Neural cell (in vitro differentiated cells): Measurements from ENCODE around the gene AKT3. TPM values are rescaled to one million over a fixed set of nuclear protein-coding genes. Genes with fewer than 3 reads are reported as not detected.

ENCODE experiments used
- H2AFZ ChIP-seq: fragments of 200-600, 300-800 bp; sonication (generic), shearing (Covaris generic); 2 replicates; pipeline ENCODE4 v1.6.0; 2014; ENCODE audit warnings: low read depth, mild to moderate bottlenecking, antibody characterized with exemption, low read length, moderate library complexity
- H3F3A ChIP-seq: fragments of 200-600 bp; shearing (Covaris generic); 2 replicates; pipeline ENCODE4 v1.6.1; 2016; ENCODE audit warnings: mild to moderate bottlenecking, moderate library complexity, mixed read lengths, antibody characterized with exemption, low read length; ENCODE audit not compliant: insufficient read depth, poor library complexity, severe bottlenecking
- H3K27ac ChIP-seq: fragments of 200-600, 300-800 bp; sonication (generic), shearing (Covaris generic); 2 replicates; pipeline ENCODE4 v1.5.1; 2014; ENCODE audit warnings: mild to moderate bottlenecking, low read length, moderate library complexity
- H3K27me3 ChIP-seq: fragments of 300-800, 200-600 bp; sonication (generic), shearing (Covaris generic); 2 replicates; pipeline ENCODE4 v1.6.0; 2014; ENCODE audit warnings: mild to moderate bottlenecking, low read depth, low read length, moderate library complexity; ENCODE audit not compliant: insufficient read depth
- H3K36me3 ChIP-seq: fragments of 300-800, 200-600 bp; sonication (generic), shearing (Covaris generic); 2 replicates; pipeline ENCODE4 v1.5.1; 2014; ENCODE audit warnings: mild to moderate bottlenecking, antibody characterized with exemption, low read length, moderate library complexity; ENCODE audit not compliant: insufficient read depth
- H3K4me2 ChIP-seq: fragments of 300-800, 200-600 bp; sonication (generic), shearing (Covaris generic); 2 replicates; pipeline ENCODE4 v1.6.0; 2014; ENCODE audit warnings: mild to moderate bottlenecking, low read length
- H3K4me3 ChIP-seq: fragments of 300-800, 200-600 bp; sonication (generic), shearing (Covaris generic); 2 replicates; pipeline ENCODE4 v1.5.1; 2014; ENCODE audit warnings: mild to moderate bottlenecking, low read length, moderate library complexity
- H3K79me2 ChIP-seq: fragments of 200-600 bp; shearing (Covaris generic); replicated peaks from 2 replicates; pipeline ENCODE4 v1.6.0; 2014; ENCODE audit warnings: mild to moderate bottlenecking, low read length, moderate library complexity; ENCODE audit not compliant: insufficient read depth
- H3K9ac ChIP-seq: fragments of 300-800, 200-600 bp; sonication (generic), shearing (Covaris generic); 2 replicates; pipeline ENCODE4 v1.6.1; 2016; ENCODE audit warnings: mild to moderate bottlenecking, low read length, mixed read lengths
- H3K9me2 ChIP-seq: fragments of 200-600 bp; shearing (Covaris generic); 2 replicates; pipeline ENCODE4 v1.6.1; 2016; ENCODE audit warnings: mild to moderate bottlenecking, low read length, mixed read lengths; ENCODE audit not compliant: insufficient read depth
- H3K9me3 ChIP-seq: fragments of 200-600, 300-800 bp; sonication (generic), shearing (Covaris generic); 2 replicates; pipeline ENCODE4 v1.6.1; 2016; ENCODE audit warnings: mild to moderate bottlenecking, mixed run types, low read length, moderate library complexity, mixed read lengths
- H4K20me1 ChIP-seq: fragments of 200-600 bp; shearing (Covaris generic); 2 replicates; pipeline ENCODE4 v1.6.1; 2016; ENCODE audit warnings: mild to moderate bottlenecking, mixed run types; ENCODE audit not compliant: insufficient read depth
- EP300 ChIP-seq: fragments of 450-650 bp; conservative IDR thresholded peaks from 2 replicates; pipeline ENCODE4 v1.6.1; 2014; ENCODE audit warnings: antibody characterized with exemption, mild to moderate bottlenecking, moderate library complexity; ENCODE audit not compliant: poor library complexity, severe bottlenecking
- EZH2 ChIP-seq: fragments of 200-600, 300-800 bp; shearing (Covaris generic), sonication (generic); IDR thresholded peaks from 2 replicates; pipeline ENCODE4 v1.6.1; 2014; ENCODE audit warnings: antibody characterized with exemption, low read length, borderline replicate concordance, mild to moderate bottlenecking; ENCODE audit not compliant: insufficient read depth, poor library complexity, severe bottlenecking
- MXI1 ChIP-seq: fragments of 450-650 bp; conservative IDR thresholded peaks from 2 replicates; pipeline ENCODE4 v1.6.1; 2014; ENCODE audit warnings: antibody characterized with exemption, mild to moderate bottlenecking; ENCODE audit not compliant: poor library complexity, severe bottlenecking
- POLR2AphosphoS5 ChIP-seq: IDR thresholded peaks from 2 replicates; pipeline ENCODE4 v1.6.1; 2012
- RAD21 ChIP-seq: fragments of 450-650 bp; conservative IDR thresholded peaks from 2 replicates; pipeline ENCODE4 v1.6.1; 2014; ENCODE audit warnings: antibody characterized with exemption, mild to moderate bottlenecking, moderate library complexity
- SMC3 ChIP-seq: fragments of 450-650 bp; conservative IDR thresholded peaks from 2 replicates; pipeline ENCODE4 v1.6.1; 2014; ENCODE audit warnings: antibody characterized with exemption, mild to moderate bottlenecking, moderate library complexity; ENCODE audit not compliant: poor library complexity
- TAF1 ChIP-seq: IDR thresholded peaks from 2 replicates; pipeline ENCODE4 v1.6.1; 2012; ENCODE audit warnings: low read depth
- polyA plus RNA-seq: library from polyadenylated mRNA; depleted of rRNA; stranded (reverse); fragments of >200 nt; gene quantifications from 2 replicates; pipeline ENCODE4 v1.2.3, GENCODE V29; 2014
- TF ChIP-seq, protein P1 (sequence below): fragments of 450-650 bp; IDR thresholded peaks from 2 replicates; pipeline ENCODE4 v1.5.1; 2014; ENCODE audit warnings: antibody characterized with exemption, mild to moderate bottlenecking, moderate library complexity; ENCODE audit not compliant: poor library complexity, severe bottlenecking
- TF ChIP-seq, protein P2 (sequence below): IDR thresholded peaks from 2 replicates; pipeline ENCODE4 v1.6.1; 2012; ENCODE audit warnings: borderline replicate concordance

Gene AKT3
- polyA plus RNA-seq, 1 donor from 2014 or later: 46.0 TPM

DNA sequence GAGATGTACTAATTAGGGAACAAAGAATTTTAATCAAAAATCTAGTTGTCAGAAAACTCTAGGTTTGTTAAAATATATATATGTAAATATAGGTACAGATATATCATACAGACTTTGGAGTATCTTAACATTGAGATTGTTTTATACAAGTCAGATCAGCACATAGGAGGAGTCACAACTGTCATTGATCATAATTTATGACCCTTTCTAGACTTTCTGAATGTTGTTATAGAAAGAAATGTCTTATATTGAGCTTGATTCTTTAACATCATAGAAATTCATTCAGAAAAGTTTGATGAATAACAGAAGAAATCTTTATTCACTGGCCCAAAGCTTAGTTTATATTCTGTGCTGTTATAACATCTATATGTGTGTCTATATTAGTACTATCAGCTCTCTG is 408.4 kb downstream of the AKT3 start:
- Histone ChIP-seq H4K20me1 (no peaks in the 10 kb centered on the region), H2AFZ (no peak overlapping the region), H3K4me3 (no peak overlapping the region), H3K4me2 (no peak overlapping the region), H3K9me2 (no peaks in the 10 kb centered on the region), H3K27me3 (no peaks in the 10 kb centered on the region), H3K79me2 (no peaks in the 10 kb centered on the region), H3K9me3 (no peaks in the 10 kb centered on the region), H3F3A (no peaks in the 10 kb centered on the region), H3K9ac (no peak overlapping the region), H3K36me3 (no peaks in the 10 kb centered on the region), H3K27ac (no peak overlapping the region)
- TF ChIP-seq POLR2AphosphoS5 (no peak), MXI1 (no peak), EZH2 (no peak), EP300 (no peak)

DNA sequence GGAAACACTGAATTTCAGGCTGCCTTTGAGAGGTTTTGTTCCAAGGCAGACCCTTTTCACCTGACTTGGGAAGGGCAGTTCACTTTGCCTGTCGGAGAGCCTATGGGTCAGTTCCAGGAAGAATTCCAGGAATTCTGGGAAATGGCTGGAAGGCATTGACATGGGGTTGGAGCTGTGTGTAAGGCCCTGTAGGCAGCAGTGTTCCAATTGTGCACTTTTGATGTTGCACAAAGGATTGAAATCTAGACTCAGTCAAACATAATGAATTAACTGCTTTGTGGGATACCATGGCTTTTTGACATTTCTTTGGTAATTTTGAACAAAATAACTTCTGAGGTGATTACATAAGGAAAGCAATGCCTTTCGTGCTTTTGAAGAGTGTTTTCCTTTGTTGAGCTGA is 409.6 kb downstream of the AKT3 start:
- Histone ChIP-seq H3K36me3 (no peaks in the 10 kb centered on the region), H3K9me3 (no peaks in the 10 kb centered on the region), H3K27me3 (no peaks in the 10 kb centered on the region), H3K9ac (no peak overlapping the region), H3K79me2 (no peaks in the 10 kb centered on the region), H4K20me1 (no peaks in the 10 kb centered on the region), H2AFZ (no peak overlapping the region), H3K4me3 (no peak overlapping the region), H3K27ac (no peak overlapping the region), H3K9me2 (no peaks in the 10 kb centered on the region), H3K4me2 (no peak overlapping the region), H3F3A (no peaks in the 10 kb centered on the region)
- no peak for TF ChIP-seq EP300
- no peak for TF ChIP-seq POLR2AphosphoS5
- TF ChIP-seq SMC3: no peak
- TF ChIP-seq EZH2: no peak
- no peak for TF ChIP-seq TAF1
- no peak for TF ChIP-seq MXI1
- TF ChIP-seq, protein P1, sequence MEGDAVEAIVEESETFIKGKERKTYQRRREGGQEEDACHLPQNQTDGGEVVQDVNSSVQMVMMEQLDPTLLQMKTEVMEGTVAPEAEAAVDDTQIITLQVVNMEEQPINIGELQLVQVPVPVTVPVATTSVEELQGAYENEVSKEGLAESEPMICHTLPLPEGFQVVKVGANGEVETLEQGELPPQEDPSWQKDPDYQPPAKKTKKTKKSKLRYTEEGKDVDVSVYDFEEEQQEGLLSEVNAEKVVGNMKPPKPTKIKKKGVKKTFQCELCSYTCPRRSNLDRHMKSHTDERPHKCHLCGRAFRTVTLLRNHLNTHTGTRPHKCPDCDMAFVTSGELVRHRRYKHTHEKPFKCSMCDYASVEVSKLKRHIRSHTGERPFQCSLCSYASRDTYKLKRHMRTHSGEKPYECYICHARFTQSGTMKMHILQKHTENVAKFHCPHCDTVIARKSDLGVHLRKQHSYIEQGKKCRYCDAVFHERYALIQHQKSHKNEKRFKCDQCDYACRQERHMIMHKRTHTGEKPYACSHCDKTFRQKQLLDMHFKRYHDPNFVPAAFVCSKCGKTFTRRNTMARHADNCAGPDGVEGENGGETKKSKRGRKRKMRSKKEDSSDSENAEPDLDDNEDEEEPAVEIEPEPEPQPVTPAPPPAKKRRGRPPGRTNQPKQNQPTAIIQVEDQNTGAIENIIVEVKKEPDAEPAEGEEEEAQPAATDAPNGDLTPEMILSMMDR: no peak
- TF ChIP-seq RAD21: no peak
- TF ChIP-seq, protein P2, sequence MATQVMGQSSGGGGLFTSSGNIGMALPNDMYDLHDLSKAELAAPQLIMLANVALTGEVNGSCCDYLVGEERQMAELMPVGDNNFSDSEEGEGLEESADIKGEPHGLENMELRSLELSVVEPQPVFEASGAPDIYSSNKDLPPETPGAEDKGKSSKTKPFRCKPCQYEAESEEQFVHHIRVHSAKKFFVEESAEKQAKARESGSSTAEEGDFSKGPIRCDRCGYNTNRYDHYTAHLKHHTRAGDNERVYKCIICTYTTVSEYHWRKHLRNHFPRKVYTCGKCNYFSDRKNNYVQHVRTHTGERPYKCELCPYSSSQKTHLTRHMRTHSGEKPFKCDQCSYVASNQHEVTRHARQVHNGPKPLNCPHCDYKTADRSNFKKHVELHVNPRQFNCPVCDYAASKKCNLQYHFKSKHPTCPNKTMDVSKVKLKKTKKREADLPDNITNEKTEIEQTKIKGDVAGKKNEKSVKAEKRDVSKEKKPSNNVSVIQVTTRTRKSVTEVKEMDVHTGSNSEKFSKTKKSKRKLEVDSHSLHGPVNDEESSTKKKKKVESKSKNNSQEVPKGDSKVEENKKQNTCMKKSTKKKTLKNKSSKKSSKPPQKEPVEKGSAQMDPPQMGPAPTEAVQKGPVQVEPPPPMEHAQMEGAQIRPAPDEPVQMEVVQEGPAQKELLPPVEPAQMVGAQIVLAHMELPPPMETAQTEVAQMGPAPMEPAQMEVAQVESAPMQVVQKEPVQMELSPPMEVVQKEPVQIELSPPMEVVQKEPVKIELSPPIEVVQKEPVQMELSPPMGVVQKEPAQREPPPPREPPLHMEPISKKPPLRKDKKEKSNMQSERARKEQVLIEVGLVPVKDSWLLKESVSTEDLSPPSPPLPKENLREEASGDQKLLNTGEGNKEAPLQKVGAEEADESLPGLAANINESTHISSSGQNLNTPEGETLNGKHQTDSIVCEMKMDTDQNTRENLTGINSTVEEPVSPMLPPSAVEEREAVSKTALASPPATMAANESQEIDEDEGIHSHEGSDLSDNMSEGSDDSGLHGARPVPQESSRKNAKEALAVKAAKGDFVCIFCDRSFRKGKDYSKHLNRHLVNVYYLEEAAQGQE: no peak
